Fibroblast of villous mesenchyme (primary cell): ENCODE data around the gene HIBADH. TPM values are rescaled to one million over a fixed set of nuclear protein-coding genes. Genes with fewer than 3 reads are reported as not detected.

Experiments
- DNase-seq: peaks from one replicate; pipeline ENCODE4 v3.0.0-alpha.2; 2010; ENCODE audit warnings: low read depth
- H3K4me3 ChIP-seq: 2 replicates; pipeline ENCODE4 v1.5.1; 2011; ENCODE audit warnings: low read depth, mild to moderate bottlenecking, low read length
- total RNA-seq: library from RNA; depleted of rRNA; stranded (reverse); fragments of >200 nt; gene quantifications from 2 replicates; pipeline ENCODE4 v1.2.3, GENCODE V29; 2012
- TF ChIP-seq, protein P1 (sequence below): IDR thresholded peaks from 2 replicates; pipeline ENCODE4 v1.5.1; 2012; ENCODE audit warnings: low read depth, mild to moderate bottlenecking, low read length; ENCODE audit not compliant: insufficient read depth

HIBADH gene
- total RNA-seq, 1 donor: 70.0 TPM

- no peak for DNase-seq
- TF ChIP-seq, protein P1, sequence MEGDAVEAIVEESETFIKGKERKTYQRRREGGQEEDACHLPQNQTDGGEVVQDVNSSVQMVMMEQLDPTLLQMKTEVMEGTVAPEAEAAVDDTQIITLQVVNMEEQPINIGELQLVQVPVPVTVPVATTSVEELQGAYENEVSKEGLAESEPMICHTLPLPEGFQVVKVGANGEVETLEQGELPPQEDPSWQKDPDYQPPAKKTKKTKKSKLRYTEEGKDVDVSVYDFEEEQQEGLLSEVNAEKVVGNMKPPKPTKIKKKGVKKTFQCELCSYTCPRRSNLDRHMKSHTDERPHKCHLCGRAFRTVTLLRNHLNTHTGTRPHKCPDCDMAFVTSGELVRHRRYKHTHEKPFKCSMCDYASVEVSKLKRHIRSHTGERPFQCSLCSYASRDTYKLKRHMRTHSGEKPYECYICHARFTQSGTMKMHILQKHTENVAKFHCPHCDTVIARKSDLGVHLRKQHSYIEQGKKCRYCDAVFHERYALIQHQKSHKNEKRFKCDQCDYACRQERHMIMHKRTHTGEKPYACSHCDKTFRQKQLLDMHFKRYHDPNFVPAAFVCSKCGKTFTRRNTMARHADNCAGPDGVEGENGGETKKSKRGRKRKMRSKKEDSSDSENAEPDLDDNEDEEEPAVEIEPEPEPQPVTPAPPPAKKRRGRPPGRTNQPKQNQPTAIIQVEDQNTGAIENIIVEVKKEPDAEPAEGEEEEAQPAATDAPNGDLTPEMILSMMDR: no peak
- no peak overlapping the region for H3K4me3 ChIP-seq
These were observed 40.5 kb upstream of the HIBADH start for GRCh38 chr7:27703181-27703580.

DNA sequence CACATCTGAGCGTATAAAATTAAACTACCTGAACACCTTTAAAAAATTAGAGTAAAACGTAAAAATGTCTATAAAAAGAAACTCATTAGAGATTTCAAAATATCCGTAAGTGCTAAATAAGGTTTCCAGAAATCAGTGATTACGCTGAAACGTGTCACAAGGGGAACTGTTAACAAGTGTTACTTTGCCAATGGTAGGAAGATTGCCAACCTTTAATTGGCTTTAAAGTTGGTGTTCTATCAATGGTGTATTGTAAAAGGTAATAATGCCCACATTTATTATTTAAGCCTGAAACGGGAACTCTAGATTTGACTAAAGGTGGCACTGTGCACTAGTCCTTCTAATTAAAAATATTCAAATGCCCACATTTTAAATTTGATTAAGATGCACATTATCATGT, 37.8 kb upstream of the HIBADH start:
- TF ChIP-seq, protein P1: no peak
- DNase-seq: no peak
- H3K4me3 ChIP-seq: no peak overlapping the region

DNA sequence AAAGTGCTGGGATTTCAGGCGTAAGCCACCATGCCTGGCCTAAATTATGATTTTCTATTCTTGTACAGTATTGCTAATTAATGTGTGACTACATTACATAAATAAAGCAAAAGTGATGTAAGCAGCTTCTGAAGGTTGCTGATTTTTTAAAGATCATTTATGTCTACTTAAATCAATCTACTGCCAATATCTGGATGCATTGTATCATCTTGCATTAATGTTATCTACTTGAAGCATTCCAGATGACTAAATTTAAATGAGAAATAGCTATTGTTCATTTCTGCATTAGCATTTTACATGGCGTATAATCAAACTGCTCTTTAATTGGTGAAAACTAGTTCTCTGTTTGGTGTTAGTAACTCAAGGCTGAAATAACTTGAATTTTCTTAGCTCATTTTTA, 37.1 kb upstream of the HIBADH start:
- TF ChIP-seq, protein P1: no peak
- H3K4me3 ChIP-seq: no peak overlapping the region
- DNase-seq: no peak

DNA sequence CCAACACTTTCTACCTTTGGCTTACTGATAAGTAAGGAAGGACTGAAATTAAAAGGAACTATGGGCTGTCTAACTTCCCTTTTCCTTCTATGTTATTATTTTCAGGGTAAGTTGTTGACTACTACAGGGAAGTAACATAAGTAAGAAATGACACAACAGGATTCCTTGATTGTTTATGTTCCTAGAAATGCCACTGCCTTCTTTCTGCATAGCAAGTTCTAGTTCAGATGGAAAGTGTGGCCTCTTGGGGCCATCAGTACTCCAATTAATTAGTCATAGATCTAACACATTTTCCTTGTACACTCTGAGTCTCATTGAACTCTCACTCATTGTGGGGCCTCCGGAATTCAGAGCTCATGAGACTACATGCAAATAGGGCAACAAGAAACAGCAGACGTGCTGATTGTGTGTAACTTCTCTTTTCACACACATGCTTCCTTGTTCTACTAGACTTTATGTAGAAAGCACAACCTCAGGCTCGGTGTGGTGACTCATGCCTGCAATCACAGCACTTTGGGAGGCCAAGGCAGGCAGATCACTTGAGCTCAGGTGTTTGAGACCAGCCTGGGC, 35.3 kb upstream of the HIBADH start:
- H3K4me3 ChIP-seq: no peak overlapping the region
- peak; percentile 50 for DNase-seq
- TF ChIP-seq, protein P1: no peak

- no peak for DNase-seq
These were observed 32.4 kb upstream of the HIBADH start for GRCh38 chr7:27695096-27695495.

DNA sequence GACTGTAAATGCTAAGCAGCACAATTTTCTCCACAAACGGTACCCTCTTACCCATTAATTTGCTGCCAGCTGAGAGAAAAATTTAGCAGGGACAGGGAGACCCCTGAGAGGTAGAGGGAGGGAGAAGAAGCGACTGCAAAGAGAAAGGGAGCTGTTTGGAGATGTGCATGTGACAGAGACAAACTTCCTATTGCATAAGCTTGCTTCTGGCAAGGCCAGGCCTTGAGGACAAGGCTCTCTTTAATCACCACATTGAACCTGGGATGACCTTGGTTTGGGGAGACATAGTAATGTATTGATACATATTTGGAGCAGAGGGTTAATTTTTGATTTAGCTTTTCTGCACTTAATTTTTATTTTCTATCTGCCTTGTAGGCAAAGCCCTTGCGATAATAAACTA, 31.1 kb upstream of the HIBADH start:
- H3K4me3 ChIP-seq: no peak overlapping the region
- DNase-seq: peak; percentile 30
- TF ChIP-seq, protein P1: no peak

More at GRCh38 chr7:27695096-27695495, 32.4 kb upstream of the HIBADH start:
- H3K4me3 ChIP-seq: no peak overlapping the region
- TF ChIP-seq, protein P1: no peak

DNA sequence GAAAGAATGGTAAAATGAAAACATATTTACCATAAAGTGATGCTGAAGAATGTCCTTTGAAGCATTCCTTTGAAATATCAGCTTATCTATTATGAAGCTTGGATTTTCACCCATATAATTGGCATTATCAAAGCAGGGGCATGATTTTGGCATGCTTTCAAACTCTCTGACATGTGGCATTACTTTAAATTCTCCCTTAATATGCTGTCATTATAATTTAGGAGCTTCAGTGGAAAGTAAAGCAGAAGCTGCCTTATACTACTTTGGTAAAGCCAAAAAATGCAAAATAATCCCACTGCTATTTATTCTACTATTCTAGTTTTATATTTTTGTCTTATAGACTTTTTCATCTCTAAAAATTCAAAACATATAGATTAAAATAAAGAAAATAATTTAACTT, 28.0 kb upstream of the HIBADH start:
- no peak overlapping the region for H3K4me3 ChIP-seq
- TF ChIP-seq, protein P1: no peak
- DNase-seq: no peak
